DMS 273 (cell line): ENCODE results near the gene SSC5D.

Source experiments
- DNase-seq: peaks from one replicate; lab custom pipeline; 2025; ENCODE audit not compliant: unreplicated experiment; lab: John Stamatoyannopoulos, UW

The SSC5D gene

DNA sequence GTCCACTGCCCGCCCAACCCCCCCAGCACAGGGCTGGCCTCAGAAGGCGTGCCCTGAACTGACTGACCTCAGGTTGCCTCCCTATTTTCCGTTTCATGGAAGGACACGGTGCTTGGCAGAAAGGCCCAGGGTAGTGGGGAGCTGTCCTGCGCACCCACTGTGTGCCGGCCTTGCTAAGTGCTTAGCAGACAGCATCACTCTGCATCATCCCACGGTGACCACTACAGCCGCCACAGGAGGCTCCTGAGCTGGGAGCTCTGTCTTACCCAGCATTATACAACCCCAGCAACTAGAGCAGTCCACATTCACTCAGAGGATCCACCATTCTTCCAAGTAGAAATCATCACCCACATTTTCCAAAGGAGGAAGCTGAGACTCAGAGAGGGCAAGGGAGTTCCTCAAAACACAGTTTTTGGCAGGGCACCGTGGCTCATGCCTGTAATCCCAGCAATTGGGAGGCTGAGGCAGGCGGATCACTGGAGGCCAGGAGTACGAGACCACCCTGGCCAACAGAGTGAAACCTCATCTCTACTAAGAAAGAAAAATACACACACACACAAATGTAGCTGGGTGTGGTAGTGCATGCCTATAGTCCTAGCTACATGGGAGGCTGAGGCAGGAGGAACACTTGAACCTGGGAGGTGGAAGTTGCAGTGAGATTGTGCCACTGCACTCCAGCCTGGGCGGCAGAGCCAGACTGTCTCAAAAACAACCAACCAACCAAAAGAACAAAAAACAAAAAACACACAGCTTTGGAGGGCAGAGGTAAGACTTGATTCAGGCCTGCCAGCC, 47.1 kb downstream of the SSC5D start:
- DNase-seq, result no peak

DNA sequence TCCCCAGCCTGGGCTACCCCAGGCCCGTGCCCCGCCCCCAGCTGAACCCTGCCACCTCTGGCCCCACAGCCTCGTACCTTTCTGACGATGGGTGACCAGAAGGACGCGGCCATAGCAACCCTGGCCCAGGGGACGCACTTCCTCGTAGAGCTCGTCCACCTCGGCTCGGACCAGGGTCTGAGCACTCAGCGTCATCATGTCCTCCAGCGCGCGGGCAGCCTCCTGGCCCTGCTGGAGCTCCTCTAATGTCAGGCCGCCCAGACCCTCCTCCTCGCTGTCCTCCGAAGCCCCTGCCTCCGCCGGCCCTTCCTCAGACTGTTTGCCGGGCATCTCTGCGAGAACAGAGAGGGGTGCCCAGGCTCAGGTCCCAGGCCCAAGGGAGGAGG, 47.7 kb downstream of the SSC5D start:
- no peak for DNase-seq

- DNase-seq, result no peak
These were observed 48.1 kb downstream of the SSC5D start for GRCh38 chr19:55536366-55536765.

DNA sequence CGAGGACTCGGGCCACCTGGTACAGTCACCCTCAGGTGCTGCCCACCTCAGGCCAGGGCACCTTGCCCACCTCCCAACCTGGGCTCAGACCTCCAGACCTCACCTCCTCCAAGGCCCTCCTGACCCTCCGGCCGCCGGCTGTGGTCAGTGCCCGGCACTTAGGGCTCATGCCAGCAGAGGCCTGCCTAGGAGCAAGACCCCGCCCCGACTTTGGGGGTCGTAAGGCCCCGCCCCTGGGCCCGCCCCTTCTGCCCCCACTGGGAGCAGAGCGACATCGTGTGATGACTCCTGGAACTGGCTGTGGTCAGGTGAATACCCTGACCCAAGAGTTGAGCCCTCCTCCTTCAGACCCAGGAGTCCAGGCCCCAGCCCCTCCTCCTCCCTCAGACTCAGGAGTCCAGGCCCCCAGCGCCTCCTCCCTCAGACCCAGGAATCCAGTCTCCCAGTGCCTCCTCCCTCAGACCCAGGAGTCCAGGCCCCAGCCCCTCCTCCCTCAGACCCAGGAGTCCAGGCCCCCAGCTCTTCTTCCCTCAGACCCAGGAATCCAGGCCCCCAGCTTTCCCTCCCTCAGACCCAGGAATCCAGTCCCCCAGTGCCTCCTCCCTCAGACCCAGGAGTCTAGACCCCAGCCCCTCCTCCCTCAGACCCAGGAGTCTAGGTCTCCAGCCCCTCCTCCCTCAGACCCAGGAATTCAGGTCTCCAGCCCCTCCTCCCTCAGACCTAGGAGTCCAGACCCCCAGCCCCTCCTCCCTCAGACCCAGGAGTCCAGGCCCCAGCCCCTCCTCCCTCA, 48.9 kb downstream of the SSC5D start, which contains the start of gene SBK2:
TSS of gene SBK2 (minus strand) at position 183 of the 790 bp plus-strand sequence. CDS start 839 bp downstream, outside the sequence.
- DNase-seq, result peak; percentile 49

- DNase-seq, result no peak
These were observed 49.5 kb downstream of the SSC5D start for GRCh38 chr19:55537741-55538111.

DNA sequence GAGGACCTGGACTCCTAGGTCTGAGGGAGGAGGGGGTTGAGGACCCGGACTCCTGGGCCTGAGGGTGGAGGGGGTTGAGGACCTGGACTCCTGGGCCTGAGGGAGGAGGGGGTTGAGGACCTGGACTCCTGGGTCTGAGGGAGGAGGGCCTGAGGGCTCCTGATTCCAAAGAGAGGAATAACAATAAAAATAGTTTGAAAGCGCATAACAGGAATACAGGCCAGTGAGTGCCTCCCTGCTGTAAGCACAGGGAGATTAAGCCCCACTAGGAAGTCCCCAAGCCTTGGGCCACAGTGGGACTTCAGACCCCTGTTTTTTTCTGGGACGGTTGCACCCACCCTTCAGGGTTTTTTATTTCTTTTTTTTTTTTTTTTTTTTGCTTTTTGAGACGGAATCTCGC, 49.9 kb downstream of the SSC5D start:
- DNase-seq, result no peak

DNA sequence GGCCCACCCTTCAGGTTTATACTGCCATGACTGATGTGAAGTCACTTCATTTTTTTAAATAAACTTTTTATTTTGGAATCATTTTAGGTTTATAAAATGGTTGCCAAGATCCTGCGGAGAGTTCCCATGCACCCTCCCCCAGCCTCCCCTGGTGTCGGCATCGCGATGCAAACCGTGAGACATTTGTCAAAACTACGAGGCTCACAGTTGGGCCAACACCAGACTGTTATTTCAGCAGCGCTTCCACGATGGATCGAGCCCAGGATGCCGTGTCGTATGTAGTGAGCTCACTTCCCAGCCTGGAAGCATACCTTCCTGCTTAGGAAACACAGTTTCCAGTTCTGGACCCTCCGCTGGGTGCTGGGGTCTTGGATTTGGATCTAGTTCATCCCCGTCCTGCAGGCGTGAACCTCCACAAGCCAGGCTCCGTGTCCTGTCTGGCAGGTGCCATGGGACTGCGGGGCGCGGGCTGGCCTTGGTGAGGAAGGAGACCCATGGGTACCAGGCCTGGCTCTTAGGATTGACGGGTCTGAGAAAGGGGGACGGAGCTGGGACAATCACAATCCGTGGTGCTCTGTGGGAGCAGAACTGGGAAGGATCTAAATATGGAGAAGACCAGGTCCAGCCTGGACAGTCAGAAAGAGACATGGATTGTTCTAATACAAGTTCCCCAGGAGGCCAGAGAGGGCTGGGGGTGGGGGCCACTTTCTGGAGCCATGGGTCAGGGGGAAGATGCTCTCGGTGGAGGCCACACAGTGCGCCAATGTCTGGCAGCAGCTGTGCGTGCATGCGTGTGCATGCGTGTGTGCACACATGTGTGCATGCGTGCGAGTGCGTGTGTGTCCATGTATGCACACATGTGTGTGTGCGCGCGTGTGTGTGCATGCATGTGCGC, 51.1 kb downstream of the SSC5D start:
- DNase-seq, result no peak

GRCh38 chr19:55540619-55541018, 52.4 kb downstream of the SSC5D start:
- peak; percentile 56 for DNase-seq

DNA sequence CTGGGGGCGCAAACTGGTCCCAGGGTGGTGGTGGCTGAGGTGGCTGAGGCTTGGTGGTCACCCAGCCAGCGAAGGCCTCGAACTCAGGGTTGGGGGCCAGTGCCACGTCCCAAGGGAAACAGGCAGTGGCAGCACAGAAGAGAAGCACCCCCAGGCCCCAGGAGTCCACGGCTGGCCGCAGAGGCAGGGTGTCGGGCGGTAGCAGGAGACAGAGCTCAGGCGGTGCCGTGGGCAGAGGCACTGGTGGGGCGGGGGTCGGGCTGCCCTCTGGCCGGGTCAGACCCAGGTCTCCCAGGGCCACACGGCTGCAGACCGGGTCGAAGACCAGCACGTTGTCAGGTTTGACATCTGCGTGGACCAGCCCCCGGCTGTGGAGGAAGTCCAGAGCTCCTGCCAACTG, 52.9 kb downstream of the SSC5D start:
- DNase-seq, result no peak

DNA sequence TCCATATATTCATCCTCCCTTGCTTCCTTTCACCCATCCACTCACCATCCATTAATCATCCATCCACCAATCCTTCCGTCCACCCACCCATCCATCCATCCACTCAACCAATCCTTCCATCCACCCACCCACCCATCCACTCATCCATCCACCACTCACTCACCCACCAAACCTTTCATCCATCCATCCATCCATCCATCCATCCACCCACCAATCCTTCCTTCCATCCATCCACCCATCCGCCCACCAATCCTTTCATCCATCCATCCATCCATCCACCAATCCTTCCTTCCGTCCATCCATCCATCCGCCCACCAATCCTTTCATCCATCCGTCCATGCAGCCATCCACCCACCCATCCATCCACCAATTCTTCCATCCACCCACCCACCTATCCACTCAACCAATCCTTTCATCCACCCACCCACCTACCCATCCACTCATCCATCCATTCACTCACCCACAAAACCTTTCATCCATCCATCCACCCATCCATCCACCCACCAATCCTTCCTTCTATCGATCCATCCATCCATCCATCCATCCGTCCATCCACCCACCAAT, 54.1 kb downstream of the SSC5D start:
- DNase-seq, result no peak

GRCh38 chr19:55543567-55543966, 55.3 kb downstream of the SSC5D start:
- DNase-seq, result no peak

DNA sequence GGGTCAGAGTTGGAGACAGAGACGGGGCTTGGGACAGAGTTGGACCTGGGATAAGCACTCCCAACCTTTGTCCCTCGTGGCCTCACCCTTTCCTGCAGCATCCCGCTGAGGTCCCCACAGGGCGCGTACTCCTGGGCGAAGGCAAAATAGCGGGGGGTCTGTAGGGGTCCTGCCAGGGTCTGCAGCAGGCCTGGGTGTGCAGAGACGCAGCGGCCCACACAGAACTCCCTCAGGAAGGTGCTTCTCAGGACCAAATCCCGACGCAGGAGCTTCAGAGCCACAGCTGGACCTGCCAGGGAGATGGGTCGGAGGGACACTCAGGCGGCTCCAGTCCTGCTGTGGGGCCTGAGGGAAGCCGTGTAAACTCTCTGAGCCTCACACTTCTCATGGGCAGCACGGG, 55.8 kb downstream of the SSC5D start:
- DNase-seq, result no peak

DNA sequence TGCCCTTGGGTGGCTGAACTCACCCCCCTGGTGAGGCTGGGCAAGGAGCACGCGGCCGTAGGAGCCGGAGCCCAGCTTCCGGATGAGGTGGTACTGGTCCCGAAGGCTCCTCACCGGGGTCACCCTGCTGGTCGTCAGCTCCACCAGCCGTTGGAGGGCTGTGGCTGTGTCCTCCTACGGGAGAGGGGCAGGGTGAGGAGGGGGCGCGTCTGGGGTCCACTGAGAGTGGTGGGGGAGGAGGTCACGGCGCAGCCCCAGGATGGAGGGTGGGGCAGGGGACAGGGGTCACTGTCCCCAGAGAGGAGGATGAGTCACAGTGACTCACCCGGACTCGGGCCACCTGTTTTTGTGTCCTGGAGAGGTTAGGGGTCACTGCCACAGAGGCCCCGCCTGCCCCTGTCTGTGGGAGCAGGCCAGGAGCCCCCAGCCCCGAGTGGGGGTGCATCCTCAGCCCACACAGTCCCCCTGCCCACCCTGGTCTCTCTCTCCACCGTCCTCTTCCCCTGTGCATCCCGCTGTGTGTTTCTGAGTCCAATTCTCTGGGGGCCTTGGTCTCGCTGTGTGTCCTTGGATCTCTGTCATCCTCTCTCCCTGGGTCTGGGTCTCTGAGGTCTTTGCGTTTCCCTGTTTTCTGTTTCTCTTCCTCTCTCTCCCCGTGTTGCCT, 56.7 kb downstream of the SSC5D start:
- DNase-seq, result no peak

GRCh38 chr19:55545443-55545842, 57.2 kb downstream of the SSC5D start, which contains the start of gene SBK3:
Gene SBK3 (minus strand): TSS chr19:55545543. CDS start chr19:55545543, 0 bp downstream.
- no peak for DNase-seq

DNA sequence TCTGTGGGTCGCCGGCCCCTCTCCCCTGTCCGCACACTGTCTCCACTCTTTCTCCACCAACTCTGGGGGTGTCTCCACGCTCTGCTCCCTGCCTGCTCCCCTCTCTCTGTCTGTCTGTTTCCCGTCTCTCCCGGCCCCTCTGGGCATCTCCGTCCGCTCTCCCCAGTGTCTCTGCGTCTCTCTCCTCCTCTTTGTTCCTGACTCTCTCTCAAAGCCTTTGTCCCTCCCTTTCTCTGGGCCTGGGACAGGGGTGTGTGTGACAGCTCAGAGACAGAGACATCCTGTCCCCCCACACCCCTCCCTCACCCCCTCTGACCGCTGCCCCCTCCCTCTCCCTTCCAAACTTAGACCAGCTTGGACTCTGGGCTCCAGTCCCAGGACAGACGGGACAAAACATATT, 57.8 kb downstream of the SSC5D start:
- no peak for DNase-seq

DNA sequence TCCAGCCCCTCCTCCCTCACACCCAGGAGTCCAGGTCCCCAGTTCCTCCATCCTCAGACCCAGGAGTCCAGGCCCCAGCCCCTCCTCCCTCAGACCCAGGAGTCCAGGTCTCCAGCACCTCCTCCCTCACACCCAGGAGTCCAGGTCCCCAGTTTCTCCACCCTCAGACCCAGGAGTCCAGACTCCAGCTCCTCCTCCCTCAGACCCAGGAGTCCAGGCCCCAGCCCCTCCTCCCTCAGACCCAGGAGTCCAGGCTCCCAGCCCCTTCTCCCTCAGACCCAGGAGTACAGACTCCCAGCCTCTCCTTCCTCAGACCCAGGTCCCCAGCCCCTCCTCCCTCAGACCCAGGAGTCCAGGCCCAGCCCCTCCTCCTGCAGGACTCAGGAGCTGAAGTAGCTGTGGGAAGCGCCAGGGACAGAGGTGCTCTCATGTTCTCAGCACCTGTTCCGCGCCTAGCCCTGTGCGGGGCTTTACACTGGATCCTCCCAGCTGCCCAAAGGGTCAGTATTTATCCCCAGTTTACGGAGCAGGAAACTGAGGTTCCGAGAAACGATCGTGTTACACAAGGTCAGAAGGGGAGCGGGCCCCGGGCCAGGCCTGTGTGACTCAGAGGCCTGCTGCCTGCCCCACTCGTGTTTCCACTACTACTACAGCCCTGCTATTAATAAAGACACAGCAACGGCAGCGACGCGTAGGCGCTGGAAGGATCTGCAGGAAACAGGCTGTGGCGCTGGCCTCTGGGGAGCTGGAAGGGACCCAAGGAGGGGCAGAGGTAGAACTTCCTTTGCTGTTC, 58.8 kb downstream of the SSC5D start:
- no peak for DNase-seq

- peak; percentile 58 for DNase-seq
These were observed 61.5 kb downstream of the SSC5D start for GRCh38 chr19:55549500-55550320.

GRCh38 chr19:55550321-55550650, 62.0 kb downstream of the SSC5D start:
- no peak for DNase-seq

DNA sequence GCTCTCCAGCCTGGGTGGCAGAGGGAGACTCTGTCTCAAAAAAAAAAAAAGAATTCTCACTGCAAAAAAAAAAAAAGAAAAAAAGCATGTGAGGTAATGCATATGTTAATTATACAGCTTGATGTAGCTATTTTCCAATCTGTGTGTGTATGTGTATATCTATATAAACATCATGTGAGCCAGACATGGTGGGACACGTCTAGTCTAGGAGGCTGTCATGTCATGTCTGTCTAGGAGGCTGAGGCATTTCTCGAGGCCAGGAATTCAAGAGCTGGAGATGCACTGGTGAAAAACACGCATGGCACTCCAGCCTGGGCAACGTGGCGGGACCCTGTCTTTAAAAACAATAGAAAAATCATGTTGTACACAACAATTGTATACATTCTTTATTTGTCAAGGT, 64.0 kb downstream of the SSC5D start:
- no peak for DNase-seq
